Astrocyte (in vitro differentiated cells and primary cell): ENCODE results near the gene PDCD2L. TPM values are rescaled to one million over a fixed set of nuclear protein-coding genes. Genes with fewer than 3 reads are reported as not detected.

Experiments used
- DNase-seq: peaks from one replicate; pipeline ENCODE4 v3.0.0-alpha.2; 2010; ENCODE audit warnings: low read depth
- FAIRE-seq: peaks from 2 replicates; lab custom pipeline; 2011; peaks lifted over from hg19 to GRCh38; lab: Jason Lieb, UNC
- H2AFZ ChIP-seq: 2 replicates; pipeline ENCODE4 v1.6.0; 2012; ENCODE audit warnings: low read depth, low read length, inconsistent platforms
- H3K27ac ChIP-seq: 2 replicates; pipeline ENCODE4 v1.5.1; 2011; ENCODE audit warnings: low read depth, low read length, inconsistent platforms
- H3K27me3 ChIP-seq: 2 replicates; pipeline ENCODE4 v1.6.0; 2011; ENCODE audit warnings: low read length, inconsistent platforms; ENCODE audit not compliant: insufficient read depth
- H3K36me3 ChIP-seq: 2 replicates; pipeline ENCODE4 v1.5.1; 2011; ENCODE audit warnings: low read length, inconsistent platforms; ENCODE audit not compliant: insufficient read depth
- H3K4me1 ChIP-seq: 2 replicates; pipeline ENCODE4 v1.5.1; 2011; ENCODE audit warnings: low read length, inconsistent platforms; ENCODE audit not compliant: insufficient read depth
- H3K4me2 ChIP-seq: 2 replicates; pipeline ENCODE4 v1.6.0; 2012; ENCODE audit warnings: low read length, inconsistent platforms
- H3K4me3 ChIP-seq: 2 replicates; pipeline ENCODE4 v1.5.1; 2011; ENCODE audit warnings: low read depth, mild to moderate bottlenecking, low read length, inconsistent platforms; ENCODE audit not compliant: insufficient read depth
- H3K79me2 ChIP-seq: 2 replicates; pipeline ENCODE4 v1.6.0; 2012; ENCODE audit warnings: mild to moderate bottlenecking, low read length, inconsistent platforms; ENCODE audit not compliant: insufficient read depth
- H3K9ac ChIP-seq: 2 replicates; pipeline ENCODE4 v1.6.0; 2012; ENCODE audit warnings: mild to moderate bottlenecking, low read length, inconsistent platforms
- H3K9me3 ChIP-seq: 2 replicates; pipeline ENCODE4 v1.5.1; 2012; ENCODE audit warnings: low read depth, mild to moderate bottlenecking, low read length, inconsistent platforms; ENCODE audit not compliant: insufficient read depth
- H4K20me1 ChIP-seq: 2 replicates; pipeline ENCODE4 v1.6.0; 2012; ENCODE audit warnings: low read length, inconsistent platforms; ENCODE audit not compliant: insufficient read depth
- H3K27ac Mint-ChIP-seq: one replicate; pipeline ENCODE4 v1.8.0; 2021; ENCODE audit warnings: mild to moderate bottlenecking, mixed read lengths; ENCODE audit not compliant: unreplicated experiment
- H3K27me3 Mint-ChIP-seq: one replicate; pipeline ENCODE4 v1.8.0; 2021; ENCODE audit warnings: low read depth, mixed read lengths; ENCODE audit not compliant: unreplicated experiment
- H3K36me3 Mint-ChIP-seq: one replicate; pipeline ENCODE4 v1.8.0; 2021; ENCODE audit warnings: low read depth, mixed read lengths; ENCODE audit not compliant: unreplicated experiment
- H3K4me1 Mint-ChIP-seq: one replicate; pipeline ENCODE4 v1.8.0; 2021; ENCODE audit warnings: low read depth, mixed read lengths; ENCODE audit not compliant: unreplicated experiment
- H3K4me3 Mint-ChIP-seq: one replicate; pipeline ENCODE4 v1.8.0; 2021; ENCODE audit warnings: mild to moderate bottlenecking, moderate library complexity, mixed read lengths; ENCODE audit not compliant: unreplicated experiment
- H3K9me3 Mint-ChIP-seq: one replicate; pipeline ENCODE4 v1.8.0; 2021; ENCODE audit warnings: mild to moderate bottlenecking, mixed read lengths; ENCODE audit not compliant: unreplicated experiment
- CTCF ChIP-seq: IDR thresholded peaks from 2 replicates; pipeline ENCODE4 v1.5.1; 2011; ENCODE audit warnings: low read depth, mild to moderate bottlenecking, inconsistent platforms, low read length, moderate library complexity; ENCODE audit not compliant: insufficient read depth
- EZH2 ChIP-seq: IDR thresholded peaks from 2 replicates; pipeline ENCODE4 v1.6.1; 2012; ENCODE audit warnings: mild to moderate bottlenecking, low read length, inconsistent platforms; ENCODE audit not compliant: insufficient read depth
- total RNA-seq: library from RNA; stranded (reverse); gene quantifications from 2 replicates; pipeline ENCODE4 v1.2.1, GENCODE V29; 2021

PDCD2L gene
- total RNA-seq, 1 donor from 2014 or later = 12.0 TPM

- no peak overlapping the region for H2AFZ ChIP-seq
- H3K4me1 ChIP-seq = peaks cover 14% of the 10 kb centered on the region
- peaks cover 17% of the 10 kb centered on the region for H4K20me1 ChIP-seq
- TF ChIP-seq EZH2 (no peak), CTCF (no peak)
- H3K4me3 ChIP-seq = no peak overlapping the region
- no peaks in the 10 kb centered on the region for H3K27me3 ChIP-seq
- peak overlapping the region; percentile 19 for H3K9ac ChIP-seq
- peak overlapping the region; percentile 66 for H3K4me2 ChIP-seq
- no peaks in the 10 kb centered on the region for H3K27me3 Mint-ChIP-seq
- H3K36me3 Mint-ChIP-seq = peaks cover 11% of the 10 kb centered on the region
- DNase-seq = peak; percentile 83
- H3K27ac Mint-ChIP-seq = peak overlapping the region; percentile 47
- H3K9me3 ChIP-seq = no peaks in the 10 kb centered on the region
- peaks cover 17% of the 10 kb centered on the region for H3K4me1 Mint-ChIP-seq
- H3K36me3 ChIP-seq = peaks cover 10% of the 10 kb centered on the region
- peak; percentile 76 for FAIRE-seq
- no peak overlapping the region for H3K4me3 Mint-ChIP-seq
- no peaks in the 10 kb centered on the region for H3K9me3 Mint-ChIP-seq
- peak overlapping the region; percentile 20 for H3K27ac ChIP-seq
- H3K79me2 ChIP-seq = no peaks in the 10 kb centered on the region
These were observed 71.1 kb downstream of the PDCD2L start for GRCh38 chr19:34475026-34475974.

Other genes with a start within 250 kb of the PDCD2L start
- gene LSM14A, start 231.9 kb upstream of the PDCD2L start, total RNA-seq = 84.5 and 88.4 TPM in 2 replicates
- 20.1 and 23.8 TPM in 2 replicates for gene GARRE1, start 149.8 kb upstream of the PDCD2L start, total RNA-seq
- 249 and 258 TPM in 2 replicates for gene GPI, start 39.2 kb upstream of the PDCD2L start, total RNA-seq
- gene UBA2, start 24.0 kb downstream of the PDCD2L start, total RNA-seq = 84.5 and 87.0 TPM in 2 replicates
- 23.0 and 32.5 TPM in 2 replicates for gene WTIP, start 77.4 kb downstream of the PDCD2L start, total RNA-seq